HEK293T (cell line): ENCODE measurements around the gene ABHD10.
"Not testable (repeated sequence)": the region's sequence is repeated elsewhere in the genome, so short reads cannot be mapped to it uniquely, and the experiment has no call there.

Source experiments
- CTCF ChIA-PET: fragments of 350-600 bp; formaldehyde crosslinking; extraction: SDS; loops from one replicate; lab custom pipeline; 2021; ENCODE audit warnings: antibody characterized with exemption, inconsistent platforms; lab: Yijun Ruan, JAX
- POLR2A ChIA-PET: fragments of 350-600 bp; formaldehyde crosslinking; extraction: SDS; loops from one replicate; lab custom pipeline; 2020; ENCODE audit warnings: antibody characterized with exemption, inconsistent platforms; lab: Yijun Ruan, JAX
- DNase-seq: peaks from one replicate; pipeline ENCODE4 v3.0.0; 2012; ENCODE audit warnings: mixed read lengths; ENCODE audit errors: extremely low spot score
- ARNT ChIP-seq: fragments of 450-650 bp; IDR thresholded peaks from 2 replicates; pipeline ENCODE4 v1.6.1; 2017; ENCODE audit warnings: mild to moderate bottlenecking
- BHLHE40 ChIP-seq: fragments of 450-650 bp; IDR thresholded peaks from 2 replicates; pipeline ENCODE4 v1.6.1; 2016; ENCODE audit warnings: mild to moderate bottlenecking, moderate library complexity, borderline replicate concordance
- CTBP1 ChIP-seq: fragments of 450-650 bp; IDR thresholded peaks from 2 replicates; pipeline ENCODE4 v1.6.1; 2016; ENCODE audit warnings: borderline replicate concordance
- ELF4 ChIP-seq: fragments of 450-650 bp; IDR thresholded peaks from 2 replicates; pipeline ENCODE4 v1.6.1; 2017; ENCODE audit warnings: antibody characterized with exemption
- FOXA1 ChIP-seq: fragments of 450-650 bp; IDR thresholded peaks from 2 replicates; pipeline ENCODE4 v1.6.1; 2016; ENCODE audit warnings: mild to moderate bottlenecking
- FOXK2 ChIP-seq: fragments of 450-650 bp; IDR thresholded peaks from 2 replicates; pipeline ENCODE4 v1.6.1; 2016; ENCODE audit warnings: mild to moderate bottlenecking
- FOXM1 ChIP-seq: fragments of 450-650 bp; IDR thresholded peaks from 2 replicates; pipeline ENCODE4 v1.6.1; 2017; ENCODE audit warnings: mild to moderate bottlenecking, borderline replicate concordance
- HDGF ChIP-seq: fragments of 450-650 bp; IDR thresholded peaks from 2 replicates; pipeline ENCODE4 v1.6.1; 2017; ENCODE audit warnings: antibody characterized with exemption, borderline replicate concordance
- L3MBTL2 ChIP-seq: fragments of 450-650 bp; conservative IDR thresholded peaks from 2 replicates; pipeline ENCODE4 v1.6.1; 2016; ENCODE audit warnings: mild to moderate bottlenecking
- LEF1 ChIP-seq: fragments of 450-650 bp; IDR thresholded peaks from 2 replicates; pipeline ENCODE4 v1.6.1; 2017; ENCODE audit warnings: mild to moderate bottlenecking, borderline replicate concordance
- NFRKB ChIP-seq: fragments of 450-650 bp; IDR thresholded peaks from 2 replicates; pipeline ENCODE4 v1.6.1; 2016; ENCODE audit warnings: mild to moderate bottlenecking, moderate library complexity
- SP1 ChIP-seq: fragments of 450-650 bp; IDR thresholded peaks from 2 replicates; pipeline ENCODE4 v1.6.1; 2017
- SUZ12 ChIP-seq: fragments of 450-650 bp; IDR thresholded peaks from 2 replicates; pipeline ENCODE4 v1.6.1; 2016; ENCODE audit warnings: mild to moderate bottlenecking
- TARDBP ChIP-seq: fragments of 450-650 bp; IDR thresholded peaks from 2 replicates; pipeline ENCODE4 v1.6.1; 2016
- ZNF384 ChIP-seq: fragments of 450-650 bp; IDR thresholded peaks from 2 replicates; pipeline ENCODE4 v1.6.1; 2016
- TF ChIP-seq, protein P1 (sequence below): fragments of 450-650 bp; IDR thresholded peaks from 2 replicates; pipeline ENCODE4 v1.6.1; 2016

ABHD10 gene

DNA sequence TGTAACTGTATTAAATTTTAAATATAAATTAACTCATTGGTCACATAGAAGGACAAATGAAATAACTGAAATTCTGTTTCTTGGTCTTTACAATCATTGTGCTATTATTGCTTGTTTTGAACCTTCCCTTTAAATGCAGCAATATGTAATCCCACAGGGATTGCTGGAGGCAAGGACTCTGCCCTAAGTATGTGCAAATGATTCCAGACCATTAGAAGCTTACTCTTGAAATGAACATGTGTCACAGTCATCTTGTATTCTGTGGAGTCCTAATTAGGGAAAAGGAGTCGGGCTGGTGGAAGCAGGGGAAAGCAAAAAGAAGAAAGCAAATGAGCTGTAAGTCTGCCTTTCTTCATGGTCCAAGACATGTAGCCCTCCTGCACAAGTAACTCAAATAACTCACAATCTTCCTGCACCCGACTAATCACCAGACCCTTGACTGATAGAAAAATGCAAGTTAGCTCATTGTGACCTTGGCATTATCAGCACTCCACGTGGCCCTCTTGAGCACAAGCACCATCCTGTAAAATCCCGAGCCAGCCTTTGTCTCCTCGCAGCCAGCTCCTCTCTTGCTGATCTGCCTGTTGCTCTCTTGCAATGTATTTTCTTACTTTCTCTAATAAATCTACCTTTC lies 53.4 kb downstream of the ABHD10 start:
- CTCF ChIA-PET: interaction anchor here (0.7 kb wide), 1 partner anchor 11 kb away, joined by 3 read pairs; no protein-coding TSS in a partner anchor

DNA sequence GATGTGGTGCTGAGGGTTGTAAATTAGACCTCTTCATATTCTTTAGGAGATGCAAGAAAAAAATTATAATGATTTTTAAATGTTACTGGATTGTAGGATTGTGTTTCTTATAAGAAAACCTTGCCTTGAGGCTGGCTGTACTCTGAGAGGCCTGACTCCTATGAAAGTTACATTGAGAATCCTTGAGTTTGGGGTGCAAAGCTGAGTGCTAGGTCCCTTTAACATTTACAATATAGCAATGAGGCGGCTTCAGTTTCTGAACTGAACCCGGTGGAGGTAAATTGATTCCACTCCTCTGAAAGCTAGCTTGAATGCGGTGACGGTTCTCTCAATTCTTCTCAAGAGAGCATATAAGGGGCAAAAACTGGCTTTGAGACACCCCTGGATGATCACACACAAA lies 55.6 kb downstream of the ABHD10 start, which contains the start of gene TMPRSS7:
Gene TMPRSS7 (plus strand): TSS at position 301 of the 400 bp plus-strand sequence. CDS start 110 bp downstream, outside the sequence.
- TF ChIP-seq SUZ12 (no peak), LEF1 (no peak), TARDBP (no peak)
- POLR2A ChIA-PET: interaction anchor here (1.0 kb wide), 1 partner anchor 31 kb away, joined by 3 read pairs; no protein-coding TSS in a partner anchor
- CTCF ChIA-PET: no interaction called here

More for the DNA sequence above, 53.4 kb downstream of the ABHD10 start:
- DNase-seq: no peak
- POLR2A ChIA-PET: interaction anchor here (2.2 kb wide), 1 partner anchor 53 kb away, joined by 12 read pairs; the partner anchor contains the start of gene ABHD10
- TF ChIP-seq SP1 (no peak), ARNT (no peak)

DNA sequence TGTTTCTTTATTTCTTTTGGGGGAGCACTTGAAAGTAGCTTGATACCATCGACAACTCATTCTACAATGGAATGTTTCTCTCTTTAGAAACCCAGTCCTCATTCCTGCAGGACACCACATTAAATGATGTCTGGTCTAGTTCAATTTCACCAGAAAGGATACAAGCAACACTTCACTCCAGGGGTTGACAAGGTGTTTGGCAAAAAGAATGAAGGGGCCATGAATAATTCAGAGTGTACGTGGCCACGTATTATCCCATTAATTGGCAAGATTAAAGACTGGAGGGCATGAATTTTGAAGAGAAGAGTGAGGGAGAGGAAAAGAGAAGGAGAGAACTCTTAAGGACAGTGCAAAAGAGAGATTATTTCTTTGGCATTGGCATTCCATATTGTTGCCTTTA lies 56.4 kb downstream of the ABHD10 start:
- ChIA-PET POLR2A (interaction anchor here (1.0 kb wide), 1 partner anchor 32 kb away, joined by 3 read pairs; no protein-coding TSS in a partner anchor), CTCF (interaction anchor here (1.0 kb wide), 1 partner anchor 8 kb away, joined by 3 read pairs; no protein-coding TSS in a partner anchor)
- no peak for DNase-seq
- TF ChIP-seq CTBP1 (no peak), NFRKB (no peak), FOXK2 (no peak), ARNT (no peak), ZNF384 (no peak), LEF1 (no peak), SP1 (no peak), SUZ12 (no peak), BHLHE40 (no peak), L3MBTL2 (no peak), TARDBP (no peak), FOXM1 (no peak), ELF4 (no peak), HDGF (no peak), FOXA1 (no peak)
- TF ChIP-seq, protein P1, sequence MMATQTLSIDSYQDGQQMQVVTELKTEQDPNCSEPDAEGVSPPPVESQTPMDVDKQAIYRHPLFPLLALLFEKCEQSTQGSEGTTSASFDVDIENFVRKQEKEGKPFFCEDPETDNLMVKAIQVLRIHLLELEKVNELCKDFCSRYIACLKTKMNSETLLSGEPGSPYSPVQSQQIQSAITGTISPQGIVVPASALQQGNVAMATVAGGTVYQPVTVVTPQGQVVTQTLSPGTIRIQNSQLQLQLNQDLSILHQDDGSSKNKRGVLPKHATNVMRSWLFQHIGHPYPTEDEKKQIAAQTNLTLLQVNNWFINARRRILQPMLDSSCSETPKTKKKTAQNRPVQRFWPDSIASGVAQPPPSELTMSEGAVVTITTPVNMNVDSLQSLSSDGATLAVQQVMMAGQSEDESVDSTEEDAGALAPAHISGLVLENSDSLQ: no peak

More for the DNA sequence above, 55.6 kb downstream of the ABHD10 start, which contains the start of gene TMPRSS7:
- DNase-seq: no peak

DNA sequence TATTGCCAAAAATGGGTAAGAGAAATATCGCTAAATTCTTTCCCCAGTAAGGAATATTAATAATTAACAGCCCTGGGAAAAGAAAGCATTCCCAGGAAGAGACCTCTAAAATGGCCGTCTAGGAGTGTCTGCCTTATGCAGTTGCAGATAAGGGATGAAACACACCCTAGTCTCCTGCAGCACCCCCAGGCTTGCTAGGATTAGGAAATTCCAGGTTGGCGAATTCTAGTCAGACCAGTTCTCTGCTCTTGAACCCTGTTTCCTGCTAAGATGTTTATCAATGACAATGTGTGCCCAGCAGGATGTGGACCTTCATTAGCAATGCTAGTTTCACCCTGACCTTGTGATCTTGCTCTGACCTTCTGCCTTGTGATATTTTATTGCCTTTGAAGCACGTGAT lies 58.4 kb downstream of the ABHD10 start:
- CTCF ChIA-PET, POLR2A ChIA-PET, DNase-seq: not testable (repeated sequence)

DNA sequence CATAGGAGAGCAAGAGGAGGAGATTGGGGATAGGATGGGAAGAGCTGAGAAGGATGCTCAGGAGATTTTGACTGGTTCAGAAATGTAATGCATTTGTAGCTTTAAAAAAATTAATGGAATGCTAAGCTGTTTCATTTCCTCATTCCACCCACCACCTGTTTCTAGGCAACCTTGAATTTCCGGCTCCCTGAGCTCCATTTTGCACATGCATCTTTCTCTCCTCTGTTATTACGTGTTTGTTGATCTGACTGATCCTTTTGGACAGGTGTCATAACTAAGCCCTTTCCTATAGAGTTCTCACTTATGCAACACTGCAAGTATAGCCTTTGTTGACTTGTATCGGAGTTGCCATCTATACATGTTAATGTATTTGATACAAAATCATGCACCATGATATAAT lies 60.0 kb downstream of the ABHD10 start:
- DNase-seq: no peak
- ChIA-PET CTCF (no interaction called here), POLR2A (interaction anchor here (0.9 kb wide), 1 partner anchor 60 kb away, joined by 4 read pairs; the partner anchor contains the start of gene ABHD10)
- no peak for TF ChIP-seq ARNT
- TF ChIP-seq ELF4: no peak
- TF ChIP-seq BHLHE40: no peak

DNA sequence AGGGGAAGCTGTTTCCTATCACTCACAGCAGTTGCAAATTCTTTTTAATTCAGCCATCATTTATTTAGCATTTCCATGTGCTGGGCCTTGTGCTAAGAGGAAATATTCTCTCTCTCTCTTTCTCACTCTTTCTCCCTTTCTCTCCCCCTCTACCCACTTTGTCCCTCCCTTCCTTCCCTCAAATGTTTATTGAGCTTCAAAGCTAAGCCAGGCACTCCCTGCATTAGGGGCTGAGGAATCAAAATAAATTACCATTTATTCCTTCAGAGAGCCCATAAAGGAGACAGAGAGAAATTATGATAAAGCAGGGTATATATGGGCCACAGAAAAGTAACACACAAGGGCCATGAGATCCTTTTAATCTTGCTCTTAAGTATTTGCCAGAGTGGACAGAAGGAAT lies 62.5 kb downstream of the ABHD10 start:
- ChIA-PET CTCF (no interaction called here), POLR2A (interaction anchor here (1.8 kb wide), 1 partner anchor 62 kb away, joined by 5 read pairs; the partner anchor contains the start of gene ABHD10)
- no peak for DNase-seq
- TF ChIP-seq FOXK2 (no peak), SP1 (no peak), TARDBP (no peak), NFRKB (no peak), CTBP1 (no peak), BHLHE40 (no peak), HDGF (no peak), FOXM1 (no peak), ARNT (no peak), L3MBTL2 (no peak), LEF1 (no peak), SUZ12 (no peak), ZNF384 (no peak), FOXA1 (no peak), ELF4 (no peak)
- TF ChIP-seq, protein P1: no peak

DNA sequence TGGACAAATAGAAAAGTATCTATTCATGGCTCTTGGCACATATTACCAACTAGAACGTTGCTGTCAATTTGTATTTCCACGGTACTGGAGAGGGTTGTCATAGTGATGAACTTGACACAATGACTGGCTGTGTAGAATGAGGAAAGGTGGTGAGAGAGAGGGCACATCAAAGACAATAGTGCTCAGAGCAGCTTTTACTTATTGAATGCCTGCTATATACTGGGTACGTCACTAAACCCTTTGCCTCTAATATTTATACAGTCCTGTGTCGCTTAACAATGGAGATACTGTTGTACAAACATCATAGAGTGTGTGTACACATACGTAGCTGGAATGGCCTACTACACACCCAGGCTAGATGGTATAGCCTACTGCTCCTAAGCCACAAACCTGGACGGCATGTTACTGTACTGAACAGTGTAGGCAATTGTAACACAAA lies 64.0 kb downstream of the ABHD10 start:
- POLR2A ChIA-PET: interaction anchor here (1.6 kb wide), 1 partner anchor 64 kb away, joined by 8 read pairs; the partner anchor contains the start of gene ABHD10
- TF ChIP-seq, protein P1: no peak
- TF ChIP-seq NFRKB: no peak
- TF ChIP-seq FOXM1: no peak
- TF ChIP-seq FOXA1: no peak
- no peak for TF ChIP-seq LEF1
- TF ChIP-seq L3MBTL2: no peak
- TF ChIP-seq FOXK2: no peak
- TF ChIP-seq BHLHE40: no peak
- no peak for TF ChIP-seq SP1
- TF ChIP-seq SUZ12: no peak
- TF ChIP-seq HDGF: no peak
- no peak for TF ChIP-seq ELF4
- CTCF ChIA-PET: interaction anchor here (0.6 to 1.6 kb wide), 18 partner anchors 7 to 351 kb away, joined by 3 to 14 read pairs (median 4); partner anchors contain the start of gene ABHD10
- DNase-seq: no peak
